SU-DHL-6 (cell line): ENCODE results near the gene DERL3.
A peak's percentile ranks its signal among the peaks of the same experiment; 100 is the strongest.

ENCODE experiments used
- H2AFZ ChIP-seq: fragments of 200-600 bp; sonication (generic); 2 replicates; pipeline ENCODE4 v1.6.1; 2014; ENCODE audit warnings: low read depth, mild to moderate bottlenecking, moderate library complexity, mixed read lengths, antibody characterized with exemption, low read length; ENCODE audit not compliant: severe bottlenecking
- H3F3A ChIP-seq: fragments of 200-600 bp; shearing (Covaris generic); 2 replicates; pipeline ENCODE4 v1.6.0; 2016; ENCODE audit warnings: antibody characterized with exemption, mild to moderate bottlenecking; ENCODE audit not compliant: insufficient read depth
- H3K27ac ChIP-seq: fragments of 200-600 bp; sonication (generic); 2 replicates; pipeline ENCODE4 v1.5.1; 2016; ENCODE audit warnings: low read depth, mild to moderate bottlenecking, low read length, moderate library complexity, mixed read lengths
- H3K27me3 ChIP-seq: fragments of 200-600 bp; sonication (generic), shearing (Covaris generic); 2 replicates; pipeline ENCODE4 v1.6.0; 2014; ENCODE audit warnings: mild to moderate bottlenecking, low read length
- H3K36me3 ChIP-seq: fragments of 200-600 bp; sonication (generic); 2 replicates; pipeline ENCODE4 v1.6.1; 2014; ENCODE audit warnings: mild to moderate bottlenecking, low read length, mixed read lengths
- H3K4me2 ChIP-seq: fragments of 300-600, 200-600 bp; shearing (Covaris generic), sonication (generic); 2 replicates; pipeline ENCODE4 v1.6.0; 2014; ENCODE audit warnings: low read length, low read depth, mild to moderate bottlenecking; ENCODE audit not compliant: poor library complexity, severe bottlenecking
- H3K4me3 ChIP-seq: fragments of 200-600 bp; sonication (generic); 2 replicates; pipeline ENCODE4 v1.5.1; 2014; ENCODE audit warnings: antibody characterized with exemption, low read length, mild to moderate bottlenecking, mixed read lengths; ENCODE audit not compliant: insufficient read depth, poor library complexity, severe bottlenecking
- H3K79me2 ChIP-seq: fragments of 200-600 bp; sonication (generic); 2 replicates; pipeline ENCODE4 v1.6.1; 2014; ENCODE audit warnings: mild to moderate bottlenecking, low read length, moderate library complexity; ENCODE audit not compliant: insufficient read depth
- H3K9ac ChIP-seq: fragments of 200-600 bp; sonication (generic); 2 replicates; pipeline ENCODE4 v1.7.0; 2014; ENCODE audit warnings: mild to moderate bottlenecking, low read length
- H3K9me2 ChIP-seq: fragments of 200-600 bp; sonication (generic); replicated peaks from 2 replicates; pipeline ENCODE4 v1.6.1; 2014; ENCODE audit warnings: low read length; ENCODE audit not compliant: insufficient read depth
- H3K9me3 ChIP-seq: fragments of 200-600 bp; sonication (generic); 2 replicates; pipeline ENCODE4 v1.6.1; 2014; ENCODE audit warnings: low read length, mixed read lengths; ENCODE audit not compliant: insufficient read depth
- H4K20me1 ChIP-seq: fragments of 200-600 bp; sonication (generic); 2 replicates; pipeline ENCODE4 v1.6.1; 2014; ENCODE audit warnings: low read depth, mild to moderate bottlenecking, antibody characterized with exemption, low read length, moderate library complexity, mixed read lengths
- CTCF ChIP-seq: fragments of 200-600 bp; sonication (generic); IDR thresholded peaks from one replicate; pipeline ENCODE4 v1.5.1; 2017; ENCODE audit warnings: antibody characterized with exemption, mild to moderate bottlenecking, low read length, moderate library complexity; ENCODE audit not compliant: insufficient read depth, poor library complexity, severe bottlenecking
- EZH2phosphoT487 ChIP-seq: fragments of 200-600 bp; sonication (generic), shearing (Covaris generic); conservative IDR thresholded peaks from 2 replicates; pipeline ENCODE4 v1.6.1; 2018; ENCODE audit warnings: mild to moderate bottlenecking, antibody characterized with exemption, low read length, moderate library complexity, mixed read lengths

The DERL3 gene

GRCh38 chr22:23789121-23789520 lies 49.7 kb downstream of the DERL3 start:
- Histone ChIP-seq H4K20me1 (peaks cover 6% of the 10 kb centered on the region; the same call in 1 of the 2 replicates), H3K9me2 (no peaks in the 10 kb centered on the region), H2AFZ (no peak overlapping the region), H3K36me3 (peaks cover 1% of the 10 kb centered on the region; the same call in 1 of the 2 replicates), H3K79me2 (peaks cover 56% of the 10 kb centered on the region), H3K4me2 (no peak overlapping the region), H3K4me3 (no peak overlapping the region), H3K9ac (no peak overlapping the region), H3F3A (no peaks in the 10 kb centered on the region; the same call in 1 of the 2 replicates), H3K9me3 (no peaks in the 10 kb centered on the region), H3K27me3 (no peaks in the 10 kb centered on the region), H3K27ac (no peak overlapping the region)
- no peak for TF ChIP-seq CTCF
- no peak for TF ChIP-seq EZH2phosphoT487

GRCh38 chr22:23787910-23788309 lies 50.9 kb downstream of the DERL3 start:
- Histone ChIP-seq H4K20me1 (peaks cover 6% of the 10 kb centered on the region; the same call in 1 of the 2 replicates), H3K79me2 (peaks cover 56% of the 10 kb centered on the region)

GRCh38 chr22:23787600-23787896 lies 51.3 kb downstream of the DERL3 start:
- H2AFZ ChIP-seq, result no peak overlapping the region
- peak overlapping the region; percentile 96 for H3K9ac ChIP-seq
- TF ChIP-seq EZH2phosphoT487 (no peak), CTCF (no peak)
- H3K36me3 ChIP-seq, result no peaks in the 10 kb centered on the region
- no peaks in the 10 kb centered on the region for H3K27me3 ChIP-seq
- H3K4me3 ChIP-seq, result peak overlapping the region; percentile 81
- H3F3A ChIP-seq, result no peaks in the 10 kb centered on the region; the same call in 1 of the 2 replicates
- H3K4me2 ChIP-seq, result peak overlapping the region; percentile 84
- peaks cover 6% of the 10 kb centered on the region; the same call in 1 of the 2 replicates for H4K20me1 ChIP-seq
- H3K9me3 ChIP-seq, result no peaks in the 10 kb centered on the region
- peak overlapping the region; percentile 93 for H3K27ac ChIP-seq
- H3K9me2 ChIP-seq, result no peaks in the 10 kb centered on the region
- H3K79me2 ChIP-seq, result peaks cover 53% of the 10 kb centered on the region

More at GRCh38 chr22:23787910-23788309, 50.9 kb downstream of the DERL3 start:
- Histone ChIP-seq H3K27ac (peak overlapping the region; percentile 93; the same call in 1 of the 2 replicates), H2AFZ (no peak overlapping the region), H3F3A (no peaks in the 10 kb centered on the region; the same call in 1 of the 2 replicates), H3K9ac (peak overlapping the region; percentile 96), H3K4me3 (peak overlapping the region; percentile 81), H3K36me3 (no peaks in the 10 kb centered on the region), H3K9me3 (no peaks in the 10 kb centered on the region), H3K9me2 (no peaks in the 10 kb centered on the region), H3K27me3 (no peaks in the 10 kb centered on the region), H3K4me2 (peak overlapping the region; percentile 84)
- TF ChIP-seq EZH2phosphoT487 (no peak), CTCF (no peak)
